ENCODE data around the gene UGCG. TPM values are rescaled to one million over a fixed set of nuclear protein-coding genes. Genes with fewer than 3 reads are reported as not detected.

UGCG gene
- total RNA-seq, 1 donor from 2014 or later, result 48.1 TPM

DNA sequence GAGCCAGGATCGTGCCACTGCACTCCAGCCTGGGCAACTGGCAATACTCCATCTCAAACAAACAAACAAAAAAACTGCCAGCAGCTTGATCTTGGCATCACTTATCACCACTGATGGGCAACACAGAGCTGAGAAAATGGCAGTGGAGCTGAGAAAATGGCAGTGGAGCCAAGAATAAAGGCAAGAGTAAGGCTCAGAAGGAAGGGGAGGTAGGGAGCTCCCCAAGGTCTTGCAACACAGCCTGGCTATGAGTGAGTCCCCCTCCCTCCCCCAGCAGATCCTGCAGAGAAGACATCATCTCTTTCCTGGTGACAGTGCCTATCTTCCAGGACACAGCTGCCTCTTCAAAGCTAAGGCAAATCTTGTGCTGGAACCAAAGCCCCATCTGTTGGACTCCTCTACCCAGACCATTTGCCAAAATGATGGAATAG, 70.3 kb downstream of the UGCG start:
- Mint-ChIP-seq H3K4me3 (no peak overlapping the region), H3K36me3 (no peaks in the 10 kb centered on the region), H3K27me3 (ENCODE audit: insufficient read depth, low read depth) (no peaks in the 10 kb centered on the region), H3K27ac (no peak overlapping the region), H3K4me1 (peaks cover 4% of the 10 kb centered on the region), H3K9me3 (no peaks in the 10 kb centered on the region)
- DNase-seq (ENCODE audit: low spot score), result no peak
- H3K9ac ChIP-seq, result no peak overlapping the region
- H4K20me1 ChIP-seq (ENCODE audit: low read depth), result no peaks in the 10 kb centered on the region
- H3F3A ChIP-seq (ENCODE audit: low read depth), result peaks cover 7% of the 10 kb centered on the region
- H3K4me1 ChIP-seq, result no peaks in the 10 kb centered on the region
- no peaks in the 10 kb centered on the region for H3K79me2 ChIP-seq (ENCODE audit: low read depth)
- no peaks in the 10 kb centered on the region for H3K27me3 ChIP-seq
- H2AFZ ChIP-seq (replicated peaks), result no peak overlapping the region
- no peak overlapping the region for H3K27ac ChIP-seq
- H3K36me3 ChIP-seq, result no peaks in the 10 kb centered on the region
- H3K4me3 ChIP-seq, result no peak overlapping the region
- no peaks in the 10 kb centered on the region for H3K9me3 ChIP-seq (ENCODE audit: low read depth)
- no peak for TF ChIP-seq EZH2phosphoT487 (IDR thresholded peaks at IDR 0.05)
- no peak for TF ChIP-seq EZH2 (IDR thresholded peaks at IDR 0.05)
- no peak for TF ChIP-seq CTCF (IDR thresholded peaks at IDR 0.05)
- H3K4me2 ChIP-seq, result no peak overlapping the region

GRCh38 chr9:111967621-111968020, 71.0 kb downstream of the UGCG start:
- Histone ChIP-seq H3K27me3 (no peaks in the 10 kb centered on the region), H3F3A (ENCODE audit: low read depth) (peaks cover 7% of the 10 kb centered on the region), H3K4me3 (no peak overlapping the region), H3K9ac (no peak overlapping the region), H3K36me3 (no peaks in the 10 kb centered on the region), H3K4me1 (no peaks in the 10 kb centered on the region), H3K9me3 (ENCODE audit: low read depth) (no peaks in the 10 kb centered on the region), H3K27ac (no peak overlapping the region), H3K4me2 (no peak overlapping the region), H3K79me2 (ENCODE audit: low read depth) (no peaks in the 10 kb centered on the region), H4K20me1 (ENCODE audit: low read depth) (no peaks in the 10 kb centered on the region), H2AFZ (replicated peaks) (no peak overlapping the region)
- Mint-ChIP-seq H3K4me3 (no peak overlapping the region), H3K27ac (no peak overlapping the region), H3K36me3 (no peaks in the 10 kb centered on the region), H3K4me1 (peaks cover 4% of the 10 kb centered on the region), H3K27me3 (ENCODE audit: insufficient read depth, low read depth) (no peaks in the 10 kb centered on the region), H3K9me3 (no peaks in the 10 kb centered on the region)
- TF ChIP-seq EZH2phosphoT487 (IDR thresholded peaks at IDR 0.05) (no peak), EZH2 (IDR thresholded peaks at IDR 0.05) (no peak), CTCF (IDR thresholded peaks at IDR 0.05) (no peak)
- no peak for DNase-seq (ENCODE audit: low spot score)

GRCh38 chr9:111969061-111969460, 72.4 kb downstream of the UGCG start:
- no peaks in the 10 kb centered on the region for H3K9me3 ChIP-seq (ENCODE audit: low read depth)
- no peak overlapping the region for H3K27ac Mint-ChIP-seq

More at GRCh38 chr9:111969061-111969460, 72.4 kb downstream of the UGCG start:
- no peak for TF ChIP-seq EZH2phosphoT487 (IDR thresholded peaks at IDR 0.05)
- TF ChIP-seq EZH2 (IDR thresholded peaks at IDR 0.05), result no peak
- TF ChIP-seq CTCF (IDR thresholded peaks at IDR 0.05), result no peak
- Histone ChIP-seq H3K4me2 (no peak overlapping the region), H3K79me2 (ENCODE audit: low read depth) (no peaks in the 10 kb centered on the region), H3K4me3 (no peak overlapping the region), H3K36me3 (no peaks in the 10 kb centered on the region), H3K27me3 (no peaks in the 10 kb centered on the region), H3K9ac (no peak overlapping the region), H4K20me1 (ENCODE audit: low read depth) (no peaks in the 10 kb centered on the region), H2AFZ (replicated peaks) (no peak overlapping the region), H3K4me1 (no peaks in the 10 kb centered on the region), H3K27ac (no peak overlapping the region), H3F3A (ENCODE audit: low read depth) (peaks cover 7% of the 10 kb centered on the region)
- H3K4me3 Mint-ChIP-seq, result no peak overlapping the region
- H3K36me3 Mint-ChIP-seq, result no peaks in the 10 kb centered on the region
- DNase-seq (ENCODE audit: low spot score), result no peak
- peaks cover 4% of the 10 kb centered on the region for H3K4me1 Mint-ChIP-seq
- H3K9me3 Mint-ChIP-seq, result no peaks in the 10 kb centered on the region
- no peaks in the 10 kb centered on the region for H3K27me3 Mint-ChIP-seq (ENCODE audit: insufficient read depth, low read depth)

All from neural progenitor cell (in vitro differentiated cells).